ENCODE results near the gene TIAM2. TPM values are rescaled to one million over a fixed set of nuclear protein-coding genes. Genes with fewer than 3 reads are reported as not detected.
A peak's percentile ranks its signal among the peaks of the same experiment; 100 is the strongest.

TIAM2 gene
- total RNA-seq, 4 donors from 2014 or later: 4.2 to 12.7 (median 7.5) TPM

DNA sequence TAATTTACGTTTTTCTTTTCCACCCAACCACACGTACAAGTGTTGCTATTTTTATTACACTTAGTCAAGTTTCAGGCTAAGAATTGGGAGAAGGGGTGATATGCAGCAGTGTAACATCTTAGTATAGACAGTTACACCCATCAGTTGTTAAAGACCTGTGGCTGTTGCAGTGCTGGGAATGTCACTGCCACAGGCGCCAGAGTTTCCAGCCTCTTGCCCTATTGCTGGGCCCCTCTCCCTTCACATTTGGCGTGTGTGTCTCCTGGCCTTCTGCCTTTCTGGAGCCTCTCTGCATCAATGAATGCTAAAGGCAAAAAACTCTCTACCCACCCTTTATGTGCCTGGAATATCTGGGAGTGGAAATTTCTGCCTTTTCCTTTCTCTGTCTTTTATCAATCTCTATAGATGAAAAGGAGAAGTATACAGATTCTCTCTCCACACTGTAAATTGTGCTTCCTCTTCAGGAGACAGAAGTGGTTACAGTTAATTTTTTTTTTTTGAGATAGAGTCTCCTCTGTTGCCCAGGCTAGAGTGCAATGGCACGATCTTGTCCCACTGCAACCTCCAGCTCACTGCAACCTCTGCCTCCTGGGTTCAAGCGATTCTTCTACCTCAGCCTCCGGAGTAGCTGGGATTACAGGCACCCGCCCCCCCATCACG, 73.0 kb downstream of the TIAM2 start:
- WGBS, 2 donors (ENCODE audit: low coverage in 1 of 2): 44 to 71% methylated on average over 3 to 9 of the region's 9 CpGs
- in situ Hi-C loops (cut with MboI; ENCODE audit: low pct_ligation_motif_present in 1 of 4, low pct_unique_long_range_greater_than_20kb in 1 of 4, low sequenced_read_pairs in 3 of 4): no loop called here
- no peaks in the 10 kb centered on the region for H3K9me3 ChIP-seq
- H3K4me3 ChIP-seq: no peak overlapping the region
- TF ChIP-seq, protein P1, sequence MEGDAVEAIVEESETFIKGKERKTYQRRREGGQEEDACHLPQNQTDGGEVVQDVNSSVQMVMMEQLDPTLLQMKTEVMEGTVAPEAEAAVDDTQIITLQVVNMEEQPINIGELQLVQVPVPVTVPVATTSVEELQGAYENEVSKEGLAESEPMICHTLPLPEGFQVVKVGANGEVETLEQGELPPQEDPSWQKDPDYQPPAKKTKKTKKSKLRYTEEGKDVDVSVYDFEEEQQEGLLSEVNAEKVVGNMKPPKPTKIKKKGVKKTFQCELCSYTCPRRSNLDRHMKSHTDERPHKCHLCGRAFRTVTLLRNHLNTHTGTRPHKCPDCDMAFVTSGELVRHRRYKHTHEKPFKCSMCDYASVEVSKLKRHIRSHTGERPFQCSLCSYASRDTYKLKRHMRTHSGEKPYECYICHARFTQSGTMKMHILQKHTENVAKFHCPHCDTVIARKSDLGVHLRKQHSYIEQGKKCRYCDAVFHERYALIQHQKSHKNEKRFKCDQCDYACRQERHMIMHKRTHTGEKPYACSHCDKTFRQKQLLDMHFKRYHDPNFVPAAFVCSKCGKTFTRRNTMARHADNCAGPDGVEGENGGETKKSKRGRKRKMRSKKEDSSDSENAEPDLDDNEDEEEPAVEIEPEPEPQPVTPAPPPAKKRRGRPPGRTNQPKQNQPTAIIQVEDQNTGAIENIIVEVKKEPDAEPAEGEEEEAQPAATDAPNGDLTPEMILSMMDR (IDR thresholded peaks at IDR 0.05): no peak
- TF ChIP-seq POLR2A (IDR thresholded peaks at IDR 0.05): no peak
- no peak for TF ChIP-seq EP300 (IDR thresholded peaks at IDR 0.05; ENCODE audit: low read depth)
- no peak for TF ChIP-seq POLR2AphosphoS5 (IDR thresholded peaks at IDR 0.05)
- H3K4me1 ChIP-seq: no peaks in the 10 kb centered on the region
- intact Hi-C loops (cut with DNase I; ENCODE audit: low total_unique reads): no loop called here
- DNase-seq: no peak
- no peaks in the 10 kb centered on the region for H3K36me3 ChIP-seq
- H3K27me3 ChIP-seq: no peaks in the 10 kb centered on the region
- no peak overlapping the region for H3K27ac ChIP-seq

DNA sequence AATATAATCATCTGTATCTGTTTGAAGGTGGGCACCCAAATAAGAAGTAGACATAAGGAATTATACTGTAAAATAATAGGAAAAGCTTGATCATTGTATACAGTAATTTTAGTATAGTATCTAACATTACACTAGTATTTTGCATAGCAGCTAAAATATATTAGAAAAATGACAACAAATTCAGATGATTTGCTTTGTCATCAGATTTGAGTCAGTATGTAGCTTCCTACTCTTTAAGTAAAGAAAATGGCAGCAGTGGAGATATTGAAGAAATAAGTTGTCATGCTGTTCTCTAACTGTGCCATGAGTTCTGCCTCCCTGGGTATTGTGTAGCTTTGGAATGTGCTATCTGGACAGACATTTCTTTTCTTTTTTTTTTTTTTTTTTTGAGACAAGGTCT, 74.4 kb downstream of the TIAM2 start:
- Histone ChIP-seq H3K4me1 (no peaks in the 10 kb centered on the region), H3K9me3 (no peaks in the 10 kb centered on the region), H3K36me3 (no peaks in the 10 kb centered on the region), H3K4me3 (no peak overlapping the region), H3K27ac (no peak overlapping the region), H3K27me3 (no peaks in the 10 kb centered on the region)
- no peak for TF ChIP-seq POLR2AphosphoS5 (IDR thresholded peaks at IDR 0.05)
- no peak for TF ChIP-seq POLR2A (IDR thresholded peaks at IDR 0.05)
- TF ChIP-seq, protein P1 (IDR thresholded peaks at IDR 0.05): no peak
- TF ChIP-seq EP300 (IDR thresholded peaks at IDR 0.05; ENCODE audit: low read depth): no peak
- in situ Hi-C loops (cut with MboI; ENCODE audit: low pct_ligation_motif_present in 1 of 4, low pct_unique_long_range_greater_than_20kb in 1 of 4, low sequenced_read_pairs in 3 of 4) (no loop called here), intact Hi-C loops (cut with DNase I; ENCODE audit: low total_unique reads) (no loop called here)
- no peak for DNase-seq

DNA sequence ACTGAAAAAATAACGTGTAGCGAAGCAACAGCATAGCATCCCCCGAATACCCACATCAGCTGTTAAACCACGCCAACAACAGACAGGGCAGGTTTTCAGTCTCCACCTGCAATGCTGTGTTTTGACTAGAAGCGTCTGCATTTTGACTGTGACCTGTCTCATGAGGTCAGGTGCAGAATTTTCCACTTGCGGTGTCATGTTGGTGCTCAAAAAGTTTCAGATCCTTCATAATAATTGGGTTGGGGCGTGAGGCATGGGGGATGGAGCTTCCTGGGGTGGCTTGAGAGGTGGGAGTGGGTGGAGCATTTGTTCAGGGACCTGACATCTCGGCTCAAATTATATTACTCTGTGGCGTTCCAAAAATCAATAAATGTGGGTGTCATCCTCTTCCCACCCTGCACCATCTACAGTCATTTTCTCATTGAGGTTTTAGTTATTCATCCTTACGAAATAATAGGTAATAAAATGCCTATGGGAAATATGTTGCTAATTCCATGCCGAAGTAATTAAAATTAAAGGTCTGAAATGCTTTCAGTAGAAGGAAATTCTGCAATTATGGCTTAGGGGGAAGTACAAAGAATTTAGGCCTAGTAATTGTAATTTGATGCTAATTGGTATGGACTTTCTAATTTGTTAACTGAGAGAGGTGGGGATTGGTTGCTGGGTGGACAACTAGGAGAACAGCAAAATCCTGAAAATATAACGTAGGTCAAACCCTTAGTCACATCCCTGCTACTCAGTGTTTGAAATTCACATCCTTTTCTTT, 81.0 kb downstream of the TIAM2 start:
- Histone ChIP-seq H3K4me3 (no peak overlapping the region), H3K9me3 (no peaks in the 10 kb centered on the region), H3K27ac (peak overlapping the region in 1 of 4 donors; percentile 53), H3K27me3 (no peaks in the 10 kb centered on the region), H3K36me3 (no peaks in the 10 kb centered on the region), H3K4me1 (peaks cover 0 to 6% (median 1%) of the 10 kb centered on the region in 4 donors)
- WGBS, 2 donors (ENCODE audit: low coverage in 1 of 2): 79 to 86% methylated on average over 10 to 12 of the region's 12 CpGs
- DNase-seq: no peak
- in situ Hi-C loops (cut with MboI; ENCODE audit: low pct_ligation_motif_present in 1 of 4, low pct_unique_long_range_greater_than_20kb in 1 of 4, low sequenced_read_pairs in 3 of 4) (no loop called here), intact Hi-C loops (cut with DNase I; ENCODE audit: low total_unique reads) (no loop called here)
- TF ChIP-seq, protein P1 (IDR thresholded peaks at IDR 0.05): no peak
- TF ChIP-seq EP300 (IDR thresholded peaks at IDR 0.05; ENCODE audit: low read depth) (no peak), POLR2A (IDR thresholded peaks at IDR 0.05) (no peak), POLR2AphosphoS5 (IDR thresholded peaks at IDR 0.05) (no peak)

DNA sequence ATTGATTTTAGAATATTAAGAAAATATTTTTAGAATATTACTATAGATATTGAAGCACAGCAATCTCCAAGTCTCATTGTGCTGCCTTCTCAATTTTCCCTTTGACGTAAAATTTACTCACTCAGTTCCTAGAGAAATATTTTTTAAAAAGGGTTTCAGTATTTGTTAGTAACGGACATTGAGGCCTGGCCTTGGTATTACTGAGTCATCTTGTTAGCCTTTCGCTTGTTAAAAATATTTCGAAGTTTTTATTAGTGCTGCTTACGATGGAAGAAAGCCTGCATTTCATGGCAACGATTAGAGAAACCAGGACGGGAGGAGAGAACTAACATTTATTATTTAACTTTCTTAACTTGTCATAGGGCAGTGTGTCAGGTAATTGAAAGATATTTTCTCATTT, 82.2 kb downstream of the TIAM2 start:
- WGBS, 2 donors (ENCODE audit: low coverage in 1 of 2): 62 to 82% methylated on average over 7 of the region's 7 CpGs

More for the DNA sequence above, 82.2 kb downstream of the TIAM2 start:
- Histone ChIP-seq H3K9me3 (no peaks in the 10 kb centered on the region), H3K36me3 (no peaks in the 10 kb centered on the region), H3K27ac (peak overlapping the region in 2 of 4 donors; percentile 44 to 53), H3K27me3 (no peaks in the 10 kb centered on the region), H3K4me1 (peaks cover 0 to 6% (median 1%) of the 10 kb centered on the region in 4 donors), H3K4me3 (no peak overlapping the region)
- TF ChIP-seq POLR2AphosphoS5 (IDR thresholded peaks at IDR 0.05) (no peak), EP300 (IDR thresholded peaks at IDR 0.05; ENCODE audit: low read depth) (no peak)
- intact Hi-C loops (cut with DNase I; ENCODE audit: low total_unique reads): no loop called here
- no peak for DNase-seq
- in situ Hi-C loops (cut with MboI; ENCODE audit: low pct_ligation_motif_present in 1 of 4, low pct_unique_long_range_greater_than_20kb in 1 of 4, low sequenced_read_pairs in 3 of 4): no loop called here

All from transverse colon (tissue), 4 donors.